IPS-11a (cell line): ENCODE results near the gene RTL10.

Experiments used
- H3K4me3 ChIP-seq: one replicate; pipeline ENCODE4 v1.5.1; 2013; ENCODE audit warnings: low read depth, low read length, control low read depth

The RTL10 gene

GRCh38 chr22:19877626-19878339, 23.1 kb upstream of the RTL10 start:
- H3K4me3 ChIP-seq: no peak overlapping the region

GRCh38 chr22:19876941-19877625, 22.4 kb upstream of the RTL10 start:
- H3K4me3 ChIP-seq: no peak overlapping the region

GRCh38 chr22:19876314-19876940, 21.8 kb upstream of the RTL10 start:
- no peak overlapping the region for H3K4me3 ChIP-seq

GRCh38 chr22:19875531-19876313, 21.0 kb upstream of the RTL10 start:
- H3K4me3 ChIP-seq: no peak overlapping the region

GRCh38 chr22:19875061-19875530, 20.4 kb upstream of the RTL10 start:
- H3K4me3 ChIP-seq: no peak overlapping the region

- no peak overlapping the region for H3K4me3 ChIP-seq
These were observed 19.8 kb upstream of the RTL10 start for GRCh38 chr22:19874307-19875060.

- H3K4me3 ChIP-seq: no peak overlapping the region
These were observed 19.3 kb upstream of the RTL10 start for GRCh38 chr22:19873960-19874306.

GRCh38 chr22:19873138-19873959, 18.7 kb upstream of the RTL10 start:
- no peak overlapping the region for H3K4me3 ChIP-seq

- no peak overlapping the region for H3K4me3 ChIP-seq
These were observed 18.1 kb upstream of the RTL10 start for GRCh38 chr22:19872779-19873137.

- H3K4me3 ChIP-seq: no peak overlapping the region
These were observed 17.4 kb upstream of the RTL10 start for GRCh38 chr22:19871845-19872778.

GRCh38 chr22:19871023-19871844, 16.6 kb upstream of the RTL10 start:
- no peak overlapping the region for H3K4me3 ChIP-seq

- H3K4me3 ChIP-seq: no peak overlapping the region
These were observed 15.7 kb upstream of the RTL10 start for GRCh38 chr22:19870153-19871022.

- H3K4me3 ChIP-seq: no peak overlapping the region
These were observed 15.0 kb upstream of the RTL10 start for GRCh38 chr22:19869497-19870152.

GRCh38 chr22:19868773-19869471, 14.2 kb upstream of the RTL10 start:
- H3K4me3 ChIP-seq: no peak overlapping the region

GRCh38 chr22:19868333-19868732, 13.7 kb upstream of the RTL10 start:
- no peak overlapping the region for H3K4me3 ChIP-seq

- no peak overlapping the region for H3K4me3 ChIP-seq
These were observed 12.9 kb upstream of the RTL10 start for GRCh38 chr22:19867617-19868016.
